NCI-H345 treated with DMSO at 0.1 percent for 48 hours (cell line): Measurements from ENCODE around the gene METTL17.
"Not testable (repeated sequence)": the region's sequence is repeated elsewhere in the genome, so short reads cannot be mapped to it uniquely, and the experiment has no call there.

ENCODE experiments used
- DNase-seq: peaks from one replicate; lab custom pipeline; 2025; ENCODE audit not compliant: unreplicated experiment; lab: John Stamatoyannopoulos, UW

Gene METTL17

DNA sequence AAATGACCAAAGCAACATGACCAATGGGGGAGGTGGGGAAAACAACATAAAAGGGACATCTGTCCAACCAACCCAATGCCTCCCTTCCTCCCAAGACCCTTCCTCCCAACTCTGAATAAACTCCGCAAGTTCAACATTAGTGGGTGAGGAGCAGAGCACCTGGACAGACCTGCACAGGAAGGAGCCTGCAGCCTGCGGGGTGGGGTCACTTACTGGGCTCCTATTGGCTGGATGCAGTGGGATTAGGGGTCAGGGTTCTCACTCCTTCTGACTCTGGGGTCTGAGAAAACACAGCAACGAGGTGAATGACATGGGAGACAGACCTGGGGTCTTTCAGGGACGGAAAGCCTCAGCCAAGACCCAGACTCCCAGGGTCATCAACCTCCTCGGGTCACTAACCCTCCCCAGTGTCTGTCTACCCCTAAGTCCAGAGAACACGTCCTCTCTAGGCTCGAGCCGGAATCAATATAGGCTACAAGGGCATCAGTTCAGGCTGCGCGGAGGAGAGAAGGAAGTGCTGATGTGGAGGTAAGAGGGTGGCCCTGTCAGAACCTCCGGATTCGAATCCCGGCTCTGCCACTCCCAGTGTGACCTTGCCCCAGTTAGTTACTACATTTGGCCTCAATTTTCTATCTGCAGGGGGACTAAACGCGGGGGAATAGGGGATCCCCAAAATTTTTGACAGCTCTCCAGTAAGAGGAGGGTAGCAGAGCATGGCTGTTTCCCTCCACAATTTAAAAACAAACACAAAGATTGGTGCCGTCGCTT is 34.2 kb downstream of the METTL17 start:
- DNase-seq = no peak

DNA sequence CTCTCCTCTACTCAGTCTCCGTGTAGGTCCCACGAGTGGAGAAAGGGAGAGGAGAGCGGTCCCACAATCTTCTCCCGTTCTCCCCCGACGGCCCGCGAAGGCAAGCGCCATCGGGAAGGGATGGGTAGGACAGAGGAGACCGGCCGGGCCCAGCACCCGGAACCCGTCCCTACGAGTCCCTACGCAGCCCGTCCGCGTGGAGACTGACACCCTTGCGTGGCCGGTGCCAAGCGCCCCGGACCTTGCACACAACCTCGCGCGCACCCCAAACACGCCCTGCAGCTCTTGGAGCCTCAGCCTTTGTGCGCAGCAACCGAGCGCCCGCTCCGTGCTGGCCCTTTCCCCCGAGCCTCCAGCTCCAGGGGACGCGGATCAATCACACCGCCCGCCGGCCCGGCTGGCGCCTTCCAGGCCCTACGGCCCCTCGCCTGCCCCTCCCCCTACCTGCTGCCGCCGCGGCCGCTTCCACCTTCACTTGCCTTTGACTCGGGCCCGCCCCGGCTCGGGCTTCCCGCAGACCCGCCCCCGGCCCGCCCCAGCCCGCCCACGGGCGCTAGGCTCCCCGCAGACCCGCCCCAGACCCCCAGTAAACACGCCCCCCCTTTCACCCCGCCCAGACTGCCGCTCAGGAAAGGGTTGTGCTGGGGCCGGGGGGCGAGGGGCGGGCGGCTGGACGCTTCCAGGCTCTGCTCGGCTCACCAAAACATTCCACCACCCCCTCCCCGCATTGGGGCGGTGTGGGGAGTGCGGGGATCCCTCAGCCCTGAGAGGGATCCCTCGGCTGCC is 35.0 kb downstream of the METTL17 start, which contains the start of gene NDRG2:
Gene NDRG2 (minus strand): TSS at position 477 of the 786 bp plus-strand sequence. CDS start 1,746 bp downstream, outside the sequence.
- no peak for DNase-seq

DNA sequence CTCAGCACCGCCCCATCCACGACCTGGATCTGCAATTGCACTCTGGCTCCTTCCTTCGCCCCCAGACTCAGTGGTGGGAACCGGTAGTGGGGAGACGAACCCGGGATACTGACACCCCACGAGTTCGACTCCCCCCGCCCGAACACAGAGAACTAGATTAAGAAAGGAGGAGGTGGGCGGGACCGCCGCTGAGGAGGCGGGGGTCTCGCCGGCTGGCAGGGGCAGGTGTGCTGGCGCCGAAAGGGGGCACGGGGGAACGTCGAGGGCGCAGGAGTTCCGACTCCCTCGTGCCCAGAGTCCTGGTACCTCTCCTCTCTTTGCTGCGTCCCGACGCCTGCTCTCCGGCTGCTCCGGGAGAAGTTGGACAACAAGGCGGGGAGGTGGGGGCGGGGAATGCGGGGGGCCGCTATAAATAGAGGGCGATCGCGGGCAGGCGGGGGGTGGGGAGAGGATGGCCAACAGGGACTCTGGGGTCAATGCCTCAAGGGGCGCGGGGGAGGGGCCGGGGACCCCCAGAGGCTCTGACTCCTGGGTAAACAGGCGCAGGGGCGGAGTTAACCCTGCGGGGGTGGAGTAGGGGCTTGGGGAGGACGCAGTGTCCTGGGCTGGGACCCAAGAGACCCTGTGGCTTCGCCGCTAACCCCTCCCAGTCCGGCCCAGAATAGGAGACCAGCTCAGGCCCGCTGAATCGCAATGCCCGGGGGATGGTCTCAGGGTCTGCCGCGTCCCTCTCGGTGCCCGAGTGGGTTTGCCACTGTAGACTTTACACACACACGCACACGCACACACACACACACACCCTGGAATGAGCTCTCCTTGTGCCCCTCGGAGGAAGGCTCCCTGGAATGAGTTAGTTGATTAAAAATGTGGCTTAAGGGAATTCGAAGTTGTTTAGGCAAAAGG is 35.8 kb downstream of the METTL17 start:
- no peak for DNase-seq

DNA sequence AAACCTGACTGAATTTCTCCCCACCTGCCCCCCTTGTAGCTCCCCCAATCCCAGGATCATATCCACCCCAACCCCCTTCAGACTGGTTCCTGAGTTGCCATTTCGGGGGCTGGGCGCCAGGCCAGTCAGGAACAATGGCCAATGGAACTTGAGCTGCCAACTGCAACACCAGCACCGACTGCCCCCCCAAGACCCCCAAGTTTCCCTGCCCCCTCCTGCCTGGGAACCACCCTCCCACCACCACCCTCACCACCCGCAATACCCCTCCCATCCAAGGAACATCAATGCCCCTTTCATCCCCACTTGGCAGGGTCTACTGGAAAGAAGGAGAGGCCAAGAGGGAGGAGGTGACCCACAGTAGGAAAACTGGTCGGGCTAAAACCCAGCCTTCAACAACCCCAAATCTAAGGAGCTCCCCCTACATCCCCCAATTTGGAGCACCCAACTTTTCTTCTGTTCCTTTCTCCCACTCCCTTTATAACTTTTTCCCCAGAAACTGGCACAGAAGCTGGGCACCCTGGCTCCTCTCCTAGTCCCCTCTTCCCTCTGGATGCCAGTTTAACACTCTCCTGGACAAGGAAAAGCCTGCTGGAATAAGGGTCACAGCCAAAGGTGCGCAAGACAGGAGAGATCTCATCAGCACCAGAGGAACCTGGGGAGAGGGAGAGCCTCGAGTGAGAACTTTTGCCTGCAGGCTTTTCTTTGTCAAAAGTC is 36.7 kb downstream of the METTL17 start:
- DNase-seq = no peak

DNA sequence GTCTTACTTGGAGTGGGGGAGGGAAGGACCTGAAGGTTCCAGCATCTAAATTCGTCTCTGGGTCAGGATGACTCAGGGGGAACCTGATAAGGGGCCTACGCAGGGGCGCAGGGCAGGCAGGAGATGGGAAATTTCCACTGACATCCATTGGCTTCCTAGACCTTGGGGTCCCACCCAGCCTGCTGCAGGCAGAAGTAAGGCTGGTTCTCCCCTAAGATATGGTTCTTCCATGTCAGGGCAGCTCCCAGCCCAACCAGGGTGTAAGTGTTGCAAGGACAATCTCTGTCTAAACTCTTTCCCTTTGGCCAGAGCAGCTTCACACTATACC is 37.2 kb downstream of the METTL17 start:
- no peak for DNase-seq

DNA sequence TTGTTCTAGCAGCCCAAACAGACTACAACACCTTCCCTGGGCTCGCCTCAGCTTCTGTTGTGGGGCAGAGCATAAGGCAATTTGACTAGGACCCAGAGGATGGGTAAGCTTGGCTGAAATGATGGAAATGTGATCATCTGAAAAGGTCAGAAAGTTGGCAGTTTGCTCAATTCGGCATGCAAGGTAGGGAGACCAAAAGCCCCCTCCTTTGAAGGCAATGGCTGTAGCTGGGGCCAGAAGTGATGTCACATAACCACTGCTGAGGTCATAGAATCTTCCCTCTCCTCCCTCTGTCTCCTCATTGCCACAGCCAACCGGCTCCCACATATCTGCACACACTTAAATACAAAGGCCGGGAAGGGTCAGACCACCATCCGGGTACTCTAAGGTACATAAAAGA is 40.1 kb downstream of the METTL17 start, which contains the start of gene TPPP2:
Gene TPPP2 (plus strand): TSS at position 301 of the 400 bp plus-strand sequence. CDS start 365 bp downstream, outside the sequence.
- no peak for DNase-seq

DNA sequence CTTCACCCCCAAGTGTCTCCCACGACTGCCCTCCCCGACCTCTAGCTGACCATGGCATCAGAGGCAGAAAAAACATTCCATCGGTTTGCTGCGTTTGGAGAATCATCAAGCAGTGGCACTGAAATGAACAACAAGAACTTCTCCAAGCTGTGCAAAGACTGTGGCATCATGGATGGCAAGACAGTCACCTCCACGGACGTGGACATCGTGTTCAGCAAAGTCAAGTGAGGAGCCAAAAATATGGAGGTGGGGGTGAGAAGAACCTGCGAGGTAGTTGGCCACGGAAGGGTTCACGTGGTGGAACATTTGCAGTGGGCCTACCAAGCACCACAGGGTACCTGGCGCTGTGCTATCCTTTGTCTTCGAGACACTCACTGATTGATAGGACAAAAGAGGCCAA is 40.8 kb downstream of the METTL17 start:
- no peak for DNase-seq

DNA sequence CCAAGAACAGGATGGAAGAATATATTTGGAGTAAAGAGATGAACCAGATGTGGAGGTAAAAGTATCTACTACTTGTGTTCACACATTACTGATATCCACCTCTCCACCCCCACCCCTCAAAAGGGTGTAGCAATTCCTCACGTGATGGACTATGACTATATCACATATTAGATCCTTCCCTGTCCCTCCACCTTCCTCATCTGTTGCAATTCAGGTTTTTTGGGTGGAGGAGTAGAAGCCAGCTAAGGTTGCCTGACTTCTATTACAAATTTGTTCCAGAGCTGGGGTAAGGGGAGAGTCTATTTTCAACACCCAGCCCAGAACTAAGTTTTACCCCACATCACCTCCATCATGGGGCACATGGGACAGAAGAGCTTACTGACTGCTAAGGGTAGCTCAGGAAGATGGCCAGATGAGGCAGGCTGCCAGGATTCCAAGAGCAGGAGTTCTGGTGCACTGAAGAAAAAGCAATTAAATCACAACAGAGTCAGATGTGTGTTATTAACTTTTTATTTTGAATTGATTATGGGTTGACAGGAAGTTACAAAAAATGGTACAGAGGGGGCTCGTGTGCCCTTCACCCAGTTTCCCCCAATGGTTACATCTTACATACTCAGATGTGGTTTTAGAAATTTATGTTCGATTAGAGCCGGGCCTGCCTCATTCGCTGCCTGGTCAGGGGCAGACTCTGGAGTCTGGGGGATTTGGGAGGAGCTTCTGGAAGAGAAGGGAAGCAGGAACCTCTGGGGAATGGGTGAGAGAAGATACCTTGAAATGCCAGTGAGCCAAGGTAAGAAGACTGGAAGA is 42.7 kb downstream of the METTL17 start:
- DNase-seq = no peak

DNA sequence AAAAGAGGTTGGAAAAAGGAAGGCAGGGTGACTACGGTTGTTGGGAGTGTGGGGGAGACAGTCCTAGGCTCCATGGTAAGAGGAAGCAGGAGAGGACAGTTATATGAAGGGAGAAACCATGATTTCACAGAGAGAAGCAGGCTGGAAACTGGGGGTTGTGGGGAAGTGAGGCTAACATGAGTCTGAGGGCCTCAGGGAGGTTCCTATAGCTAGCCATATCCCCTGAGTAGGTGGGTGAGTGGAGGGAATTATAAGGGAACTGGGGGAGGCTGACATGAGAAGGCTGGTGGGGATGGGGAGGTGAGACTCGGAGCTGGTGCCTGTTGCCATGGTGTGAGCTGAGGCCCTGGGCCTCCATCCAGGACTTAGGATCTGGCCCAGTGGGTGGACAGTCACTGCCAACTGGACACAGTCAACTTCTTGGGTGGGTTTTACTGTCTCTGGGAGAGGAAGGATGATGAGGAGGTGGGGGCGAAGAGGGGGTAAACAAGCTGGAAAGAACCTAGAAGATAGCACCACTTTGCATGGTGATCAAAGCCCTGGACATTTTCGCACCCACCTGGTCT is 43.4 kb downstream of the METTL17 start:
- DNase-seq = no peak

DNA sequence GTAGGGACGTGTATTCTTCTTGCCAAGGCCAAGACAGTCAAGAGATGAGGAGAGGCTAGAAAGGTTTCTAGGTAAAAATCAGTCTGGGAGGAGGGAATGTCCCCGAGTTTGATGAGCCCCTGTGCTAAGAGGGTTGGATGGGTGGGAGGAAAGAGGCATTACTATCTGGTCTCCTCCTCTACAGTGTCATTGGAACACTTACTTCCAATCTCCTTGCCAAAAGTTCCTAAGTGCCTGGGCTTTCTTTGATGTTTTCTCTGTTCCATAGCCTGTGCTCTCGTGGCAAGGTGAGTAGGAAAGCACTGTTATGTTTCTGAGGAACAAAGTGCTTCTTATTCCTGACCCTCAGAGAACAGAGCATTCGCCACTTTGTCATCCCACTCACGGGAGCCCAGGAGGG is 44.9 kb downstream of the METTL17 start, which contains the start of gene RNASE13:
Gene RNASE13 (minus strand): TSS at position 101 of the 400 bp plus-strand sequence. CDS start 519 bp downstream, outside the sequence.
- DNase-seq = no peak

DNA sequence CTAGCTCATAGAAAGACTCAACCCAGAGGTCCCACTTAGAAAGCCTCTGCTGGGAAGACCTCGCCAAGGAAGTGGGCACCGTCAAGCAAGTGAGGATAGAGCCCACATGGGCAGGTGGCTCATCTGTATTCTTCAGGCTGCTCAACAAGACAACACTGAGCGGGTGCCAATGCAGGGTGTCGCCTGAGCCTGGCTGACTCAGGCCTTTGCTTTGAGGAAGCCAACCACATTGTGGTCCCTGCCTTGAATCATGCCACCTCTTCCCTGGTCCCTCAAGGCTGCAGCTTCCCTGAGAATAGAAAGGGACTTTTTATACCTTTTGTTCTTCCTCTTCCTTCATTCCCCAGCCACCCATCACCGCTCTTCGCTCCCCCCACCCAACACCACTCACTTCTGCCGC is 47.0 kb downstream of the METTL17 start:
- no peak for DNase-seq

DNA sequence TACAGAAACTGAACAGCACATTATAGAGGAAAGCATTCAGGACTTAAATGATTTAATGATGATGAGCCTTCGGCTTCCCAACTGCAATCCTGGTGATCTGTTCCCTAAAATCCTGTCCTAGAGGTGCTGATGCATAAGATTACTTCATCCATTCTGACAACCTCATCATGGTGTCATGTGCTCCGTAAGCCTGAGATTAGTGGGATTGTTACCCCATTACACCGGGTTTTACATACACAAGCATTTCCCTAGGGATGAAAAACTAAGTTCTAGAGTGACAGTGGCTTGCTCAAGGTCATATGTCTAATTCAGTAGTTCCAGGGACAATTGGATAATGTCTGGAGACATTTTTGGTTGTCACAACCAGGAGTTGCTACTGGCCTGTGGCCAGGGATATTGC is 47.4 kb downstream of the METTL17 start:
- DNase-seq = no peak

DNA sequence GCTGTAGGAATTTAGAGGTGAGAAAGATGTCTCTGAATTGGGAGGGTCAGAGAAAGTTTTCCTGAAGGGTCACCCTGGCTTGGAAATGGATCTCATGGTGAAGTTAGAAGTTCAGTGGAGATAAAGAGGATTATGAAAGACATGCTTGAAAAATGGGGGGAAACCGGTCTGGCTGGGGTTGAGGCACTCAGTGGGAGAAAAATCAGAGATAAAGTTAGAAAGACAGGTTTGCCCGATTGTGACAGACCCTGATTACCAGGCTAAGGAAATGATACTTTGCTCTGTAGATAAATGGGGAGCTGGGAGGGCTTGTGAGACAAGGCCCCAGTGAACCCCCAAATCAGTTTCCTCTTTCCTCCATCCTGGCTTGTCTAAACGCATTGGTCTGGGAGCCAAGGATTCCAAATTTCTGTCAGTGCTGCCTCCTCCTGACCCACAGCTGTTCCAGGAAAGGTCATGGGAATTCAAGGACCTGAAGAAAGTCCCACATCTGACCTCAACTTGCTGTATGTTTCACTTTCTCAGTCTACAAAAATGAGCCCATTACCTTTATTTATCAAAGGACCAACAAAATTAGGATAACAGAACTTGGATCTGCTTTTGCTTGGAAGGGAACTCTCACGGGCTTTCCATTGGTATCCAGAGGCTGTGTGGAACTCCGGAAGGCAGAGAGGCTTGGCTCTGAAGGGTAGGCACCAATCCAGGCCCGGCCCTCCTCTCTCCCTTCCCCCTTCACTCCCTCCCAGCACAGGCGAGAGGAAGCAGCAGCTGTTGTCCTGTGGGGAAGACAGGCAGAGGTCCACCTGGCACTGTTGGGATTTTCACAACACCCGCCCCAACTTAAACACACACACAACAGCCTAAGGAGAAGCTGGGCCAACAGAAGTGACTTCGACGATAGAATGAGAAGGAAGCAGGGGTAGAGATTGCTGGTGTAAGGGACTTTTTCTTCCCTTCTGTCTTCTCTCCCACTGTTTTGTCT is 49.0 kb downstream of the METTL17 start:
- no peak for DNase-seq

DNA sequence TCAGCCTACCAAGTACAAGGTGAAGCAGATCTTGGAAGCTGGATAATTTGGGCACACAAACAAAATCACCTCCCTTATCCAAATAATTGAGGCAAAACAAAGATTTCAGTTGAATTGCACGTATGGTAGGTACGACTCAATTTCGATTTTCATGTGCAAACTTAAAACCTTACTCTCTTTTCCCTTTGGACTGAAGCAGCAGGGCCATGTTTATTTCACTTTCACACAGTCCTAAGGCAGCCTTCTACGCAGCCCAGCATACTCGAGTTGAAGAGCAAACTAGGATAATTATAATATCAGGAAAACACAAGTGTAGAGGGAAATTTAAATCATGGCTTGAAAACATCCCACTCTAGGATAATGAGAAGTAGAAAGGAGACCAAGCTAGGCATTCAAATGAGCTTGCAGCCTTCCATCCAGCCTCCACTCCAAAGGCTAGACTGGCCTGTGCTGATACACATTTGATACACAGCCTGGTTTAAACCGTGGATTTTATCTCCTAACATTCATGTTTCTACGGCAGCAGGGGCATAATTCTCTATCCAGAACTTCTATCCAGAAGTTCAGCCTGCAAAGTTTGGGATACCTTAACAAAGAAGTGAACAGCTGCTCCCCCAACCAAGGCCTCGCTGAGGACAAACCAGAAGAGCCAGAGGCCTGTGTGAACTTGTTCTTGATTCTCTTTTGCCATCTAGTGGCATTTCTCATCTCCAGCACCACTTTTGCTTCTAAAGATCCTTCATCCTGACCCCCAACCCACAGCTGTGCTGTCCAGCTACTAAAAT is 50.0 kb downstream of the METTL17 start:
- DNase-seq = no peak

DNA sequence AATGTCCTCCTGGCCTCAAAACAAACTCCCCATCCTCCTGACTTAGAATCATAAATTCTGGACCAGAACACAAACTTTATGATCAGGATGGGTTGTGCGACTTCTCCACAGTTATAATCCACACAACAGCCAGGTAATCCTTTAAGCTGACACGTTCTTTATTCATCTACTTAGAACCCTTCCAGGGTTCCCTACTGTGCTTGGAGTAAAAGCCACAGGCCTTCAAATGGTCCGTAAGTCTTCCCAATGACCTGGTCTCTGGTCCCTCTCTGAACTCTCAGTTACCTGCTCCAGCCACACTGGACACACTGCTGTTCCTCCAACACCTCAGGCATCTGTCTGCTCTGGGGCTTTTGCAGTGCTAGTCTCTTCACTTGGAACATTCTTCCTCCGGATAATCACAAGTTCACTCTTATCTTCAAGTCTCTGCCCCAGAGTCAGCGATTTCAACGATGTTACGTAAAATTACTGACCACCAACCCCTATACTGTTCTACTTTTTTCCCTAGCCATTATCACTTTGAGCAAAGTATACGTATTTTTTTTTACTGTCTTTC is 50.7 kb downstream of the METTL17 start:
- no peak for DNase-seq

DNA sequence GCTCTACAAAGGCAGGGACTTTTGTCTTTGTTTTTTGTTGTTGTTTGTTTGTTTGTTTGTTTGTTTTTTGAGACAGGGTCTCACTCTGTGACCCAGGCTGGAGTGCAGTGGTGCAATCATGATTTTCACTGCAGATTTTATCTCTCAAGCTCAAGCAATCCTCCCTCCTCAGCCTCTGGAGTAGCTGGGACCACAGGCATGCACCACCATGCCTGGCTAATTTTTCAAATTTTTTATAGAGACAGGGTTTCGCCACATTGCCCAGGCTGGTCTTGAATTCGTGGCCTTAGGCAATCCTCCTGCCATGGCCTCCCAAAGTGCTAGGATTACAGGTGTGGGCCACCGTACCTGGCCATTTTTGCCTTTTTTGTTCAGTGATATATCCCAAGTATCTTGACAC is 51.2 kb downstream of the METTL17 start:
- not testable (repeated sequence) for DNase-seq
